ENCODE results near the gene CMSS1.

The CMSS1 gene

GRCh38 chr3:100113723-100114412 lies 296.2 kb downstream of the CMSS1 start:
- DNase-seq: no peak
- H3K4me2 ChIP-seq (ENCODE audit: low read depth, low read length): no peak overlapping the region

GRCh38 chr3:100114413-100115030 lies 296.9 kb downstream of the CMSS1 start, which contains the start of gene FILIP1L:
TSS of gene FILIP1L (minus strand) at chr3:100114501.
- Histone ChIP-seq H3F3A (ENCODE audit: insufficient read depth, low read length) (no peaks in the 10 kb centered on the region), H3K27ac (ENCODE audit: low read length) (no peak within 1 kb of the TSS), H3K36me3 (replicated peaks; ENCODE audit: insufficient read depth, low read length) (no peaks in the 10 kb centered on the region), H3K4me2 (ENCODE audit: low read depth, low read length) (no peak within 1 kb of the TSS), H3K27me3 (replicated peaks; ENCODE audit: insufficient read depth, low read length) (no peaks in the 10 kb centered on the region), H3K9me2 (replicated peaks; ENCODE audit: insufficient read depth, low read length) (no peaks in the 10 kb centered on the region), H4K20me1 (ENCODE audit: insufficient read depth, low read length) (no peaks in the 10 kb centered on the region), H3K4me1 (ENCODE audit: low read length) (no peaks in the 10 kb centered on the region), H3K9ac (ENCODE audit: low read length) (no peak within 1 kb of the TSS), H3K9me3 (replicated peaks; ENCODE audit: insufficient read depth, low read length) (no peaks in the 10 kb centered on the region), H3K79me2 (ENCODE audit: low read length) (no peaks in the 10 kb centered on the region), H3K4me3 (ENCODE audit: low read length) (no peak within 1 kb of the TSS), H2AFZ (ENCODE audit: low read length) (no peak within 1 kb of the TSS)
- no peak for TF ChIP-seq EZH2 (optimal IDR thresholded peaks at IDR 0.05; ENCODE audit: low read depth, low read length)
- TF ChIP-seq EZH2phosphoT487 (IDR thresholded peaks at IDR 0.05; ENCODE audit: low read length): no peak
- no peak for TF ChIP-seq CTCF (IDR thresholded peaks at IDR 0.05; ENCODE audit: low read length)
- no peak for DNase-seq

More at GRCh38 chr3:100113723-100114412, 296.2 kb downstream of the CMSS1 start:
- Histone ChIP-seq H2AFZ (ENCODE audit: low read length) (no peak overlapping the region), H3K79me2 (ENCODE audit: low read length) (no peaks in the 10 kb centered on the region), H3K9me2 (replicated peaks; ENCODE audit: insufficient read depth, low read length) (no peaks in the 10 kb centered on the region), H3K9ac (ENCODE audit: low read length) (no peak overlapping the region), H3K27ac (ENCODE audit: low read length) (no peak overlapping the region), H3K4me3 (ENCODE audit: low read length) (no peak overlapping the region), H3K9me3 (replicated peaks; ENCODE audit: insufficient read depth, low read length) (no peaks in the 10 kb centered on the region), H3K4me1 (ENCODE audit: low read length) (no peaks in the 10 kb centered on the region), H3K27me3 (replicated peaks; ENCODE audit: insufficient read depth, low read length) (no peaks in the 10 kb centered on the region), H4K20me1 (ENCODE audit: insufficient read depth, low read length) (no peaks in the 10 kb centered on the region), H3F3A (ENCODE audit: insufficient read depth, low read length) (no peaks in the 10 kb centered on the region), H3K36me3 (replicated peaks; ENCODE audit: insufficient read depth, low read length) (no peaks in the 10 kb centered on the region)
- TF ChIP-seq EZH2 (optimal IDR thresholded peaks at IDR 0.05; ENCODE audit: low read depth, low read length) (no peak), CTCF (IDR thresholded peaks at IDR 0.05; ENCODE audit: low read length) (no peak), EZH2phosphoT487 (IDR thresholded peaks at IDR 0.05; ENCODE audit: low read length) (no peak)

- DNase-seq: no peak
- Histone ChIP-seq H3K9ac (ENCODE audit: low read length) (no peak overlapping the region), H3K9me2 (replicated peaks; ENCODE audit: insufficient read depth, low read length) (no peaks in the 10 kb centered on the region), H3K79me2 (ENCODE audit: low read length) (no peaks in the 10 kb centered on the region), H3K4me1 (ENCODE audit: low read length) (no peaks in the 10 kb centered on the region), H3K36me3 (replicated peaks; ENCODE audit: insufficient read depth, low read length) (no peaks in the 10 kb centered on the region), H3F3A (ENCODE audit: insufficient read depth, low read length) (no peaks in the 10 kb centered on the region), H3K4me3 (ENCODE audit: low read length) (no peak overlapping the region), H3K9me3 (replicated peaks; ENCODE audit: insufficient read depth, low read length) (no peaks in the 10 kb centered on the region), H3K27me3 (replicated peaks; ENCODE audit: insufficient read depth, low read length) (no peaks in the 10 kb centered on the region), H3K27ac (ENCODE audit: low read length) (no peak overlapping the region), H2AFZ (ENCODE audit: low read length) (no peak overlapping the region), H3K4me2 (ENCODE audit: low read depth, low read length) (no peak overlapping the region), H4K20me1 (ENCODE audit: insufficient read depth, low read length) (no peaks in the 10 kb centered on the region)
- TF ChIP-seq EZH2phosphoT487 (IDR thresholded peaks at IDR 0.05; ENCODE audit: low read length) (no peak), EZH2 (optimal IDR thresholded peaks at IDR 0.05; ENCODE audit: low read depth, low read length) (no peak)
These were observed 299.4 kb downstream of the CMSS1 start for GRCh38 chr3:100117093-100117492.

GRCh38 chr3:100120012-100120411 lies 302.4 kb downstream of the CMSS1 start:
- H3K27me3 ChIP-seq (replicated peaks; ENCODE audit: insufficient read depth, low read length): no peaks in the 10 kb centered on the region
- H3F3A ChIP-seq (ENCODE audit: insufficient read depth, low read length): no peaks in the 10 kb centered on the region
- no peak overlapping the region for H3K4me3 ChIP-seq (ENCODE audit: low read length)
- H4K20me1 ChIP-seq (ENCODE audit: insufficient read depth, low read length): no peaks in the 10 kb centered on the region
- no peak for TF ChIP-seq EZH2 (optimal IDR thresholded peaks at IDR 0.05; ENCODE audit: low read depth, low read length)
- H3K27ac ChIP-seq (ENCODE audit: low read length): no peak overlapping the region
- no peaks in the 10 kb centered on the region for H3K4me1 ChIP-seq (ENCODE audit: low read length)
- H3K9ac ChIP-seq (ENCODE audit: low read length): no peak overlapping the region
- H3K36me3 ChIP-seq (replicated peaks; ENCODE audit: insufficient read depth, low read length): no peaks in the 10 kb centered on the region
- H2AFZ ChIP-seq (ENCODE audit: low read length): no peak overlapping the region
- no peaks in the 10 kb centered on the region for H3K9me2 ChIP-seq (replicated peaks; ENCODE audit: insufficient read depth, low read length)
- no peak overlapping the region for H3K4me2 ChIP-seq (ENCODE audit: low read depth, low read length)
- no peak for DNase-seq
- no peaks in the 10 kb centered on the region for H3K9me3 ChIP-seq (replicated peaks; ENCODE audit: insufficient read depth, low read length)
- no peaks in the 10 kb centered on the region for H3K79me2 ChIP-seq (ENCODE audit: low read length)

All from MM.1S (cell line).